ENCODE measurements around the gene ALLC.
"Not testable (repeated sequence)": the region's sequence is repeated elsewhere in the genome, so short reads cannot be mapped to it uniquely, and the experiment has no call there.

Gene ALLC

DNA sequence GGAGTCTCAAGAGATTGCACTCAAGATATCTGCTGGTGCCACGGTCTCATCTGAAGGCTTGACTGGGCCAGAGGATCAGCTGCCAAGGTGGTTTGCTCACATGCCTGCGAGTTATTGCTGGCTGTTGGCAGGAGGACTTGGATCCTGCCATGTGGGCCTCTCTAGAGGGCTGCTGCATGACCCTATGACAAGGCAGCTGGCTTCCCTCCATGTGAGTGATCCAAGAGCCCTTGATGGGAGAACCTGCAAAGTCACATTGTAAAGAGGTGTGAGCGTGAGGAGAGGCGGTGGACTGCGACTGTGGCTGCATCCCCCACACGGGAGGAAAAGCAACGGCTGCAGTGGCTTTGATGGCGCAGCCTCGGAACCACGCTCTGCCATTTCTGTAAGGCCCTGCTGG is 4.0 kb upstream of the ALLC start:
- DNase-seq (ENCODE audit: low spot score), result no peak
- TF ChIP-seq, protein P1, sequence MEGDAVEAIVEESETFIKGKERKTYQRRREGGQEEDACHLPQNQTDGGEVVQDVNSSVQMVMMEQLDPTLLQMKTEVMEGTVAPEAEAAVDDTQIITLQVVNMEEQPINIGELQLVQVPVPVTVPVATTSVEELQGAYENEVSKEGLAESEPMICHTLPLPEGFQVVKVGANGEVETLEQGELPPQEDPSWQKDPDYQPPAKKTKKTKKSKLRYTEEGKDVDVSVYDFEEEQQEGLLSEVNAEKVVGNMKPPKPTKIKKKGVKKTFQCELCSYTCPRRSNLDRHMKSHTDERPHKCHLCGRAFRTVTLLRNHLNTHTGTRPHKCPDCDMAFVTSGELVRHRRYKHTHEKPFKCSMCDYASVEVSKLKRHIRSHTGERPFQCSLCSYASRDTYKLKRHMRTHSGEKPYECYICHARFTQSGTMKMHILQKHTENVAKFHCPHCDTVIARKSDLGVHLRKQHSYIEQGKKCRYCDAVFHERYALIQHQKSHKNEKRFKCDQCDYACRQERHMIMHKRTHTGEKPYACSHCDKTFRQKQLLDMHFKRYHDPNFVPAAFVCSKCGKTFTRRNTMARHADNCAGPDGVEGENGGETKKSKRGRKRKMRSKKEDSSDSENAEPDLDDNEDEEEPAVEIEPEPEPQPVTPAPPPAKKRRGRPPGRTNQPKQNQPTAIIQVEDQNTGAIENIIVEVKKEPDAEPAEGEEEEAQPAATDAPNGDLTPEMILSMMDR (IDR thresholded peaks at IDR 0.05; ENCODE audit: extremely low read depth, missing control alignments), result no peak

DNA sequence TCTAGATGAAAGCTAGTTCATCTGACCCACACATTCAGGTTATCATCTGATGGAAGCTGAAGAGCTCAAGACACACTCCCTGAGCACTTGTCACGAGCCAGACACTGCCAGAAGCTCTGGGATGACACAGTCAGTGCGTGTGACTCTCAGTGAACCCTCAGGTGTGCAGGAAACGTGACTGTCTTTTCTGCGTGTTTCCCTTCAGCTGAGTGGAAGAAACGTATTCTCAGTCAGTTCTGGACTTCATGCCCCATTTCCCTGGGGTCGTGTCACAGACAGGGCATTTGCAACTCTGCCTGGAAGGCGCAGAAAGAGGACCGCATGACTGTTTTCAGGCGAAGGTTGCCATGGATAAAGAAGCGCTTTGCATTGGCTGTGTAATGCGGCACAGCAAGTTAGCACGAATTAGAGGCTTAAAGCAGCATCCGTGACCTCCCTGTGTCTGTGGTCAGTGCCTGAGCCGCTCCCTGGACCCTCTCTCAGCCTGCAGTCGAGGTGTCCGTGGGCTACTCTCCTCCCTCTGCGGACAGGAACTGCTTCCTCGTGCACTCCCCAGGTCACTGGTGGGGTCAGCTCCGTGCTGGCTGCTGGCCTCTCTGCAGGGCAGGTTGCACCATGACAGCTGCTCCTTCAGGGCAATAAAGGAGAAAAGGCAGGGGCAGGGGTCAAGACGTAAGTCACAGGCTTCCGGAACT is 3.3 kb upstream of the ALLC start:
- TF ChIP-seq, protein P1 (IDR thresholded peaks at IDR 0.05; ENCODE audit: extremely low read depth, missing control alignments), result no peak

DNA sequence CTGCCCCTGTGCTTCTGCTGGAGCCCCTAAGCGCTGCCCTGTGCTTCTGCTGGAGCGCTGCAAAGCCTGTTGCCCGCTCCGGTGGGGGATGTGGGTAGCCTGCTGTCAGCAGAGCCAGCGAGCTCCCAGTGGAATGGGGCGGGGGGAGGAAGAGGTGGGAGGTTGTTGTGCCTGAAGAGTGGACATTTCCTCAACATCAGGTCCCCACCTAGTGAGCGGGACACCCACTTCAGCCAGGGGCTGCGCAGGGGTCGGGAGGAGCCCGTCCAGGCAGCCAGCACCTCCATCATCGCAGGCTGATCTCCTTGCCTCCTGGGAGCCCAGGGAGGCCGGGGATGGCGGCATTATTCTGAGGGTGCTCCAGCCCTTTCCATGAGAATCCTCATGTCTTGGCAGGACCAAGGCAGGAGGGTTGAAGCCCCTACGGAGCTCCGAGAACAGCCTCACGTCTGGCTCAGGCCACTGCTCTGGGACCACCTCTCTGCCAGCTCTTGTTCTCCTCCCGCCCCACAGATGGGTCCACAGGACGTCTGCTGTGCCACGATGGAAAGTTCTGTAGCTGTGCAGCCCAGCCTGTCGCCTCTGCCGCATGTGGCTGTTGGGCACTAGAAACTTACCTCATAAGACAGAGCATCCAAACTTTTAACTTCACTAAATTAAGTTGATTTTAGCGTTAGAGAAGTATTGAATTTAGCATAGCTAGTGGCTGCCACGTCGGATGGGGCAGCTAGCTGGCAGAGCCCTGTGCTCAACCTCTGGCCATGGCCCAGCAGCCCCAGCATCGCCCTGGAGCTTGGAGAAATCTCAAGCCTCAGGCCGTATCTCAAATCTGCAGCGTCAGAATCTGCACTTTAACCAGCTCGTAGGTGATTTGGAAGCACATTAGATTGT is 1.9 kb upstream of the ALLC start:
- TF ChIP-seq, protein P1 (IDR thresholded peaks at IDR 0.05; ENCODE audit: extremely low read depth, missing control alignments), result no peak
- no peak for DNase-seq (ENCODE audit: low spot score)

More for the DNA sequence above, 3.3 kb upstream of the ALLC start:
- no peak for DNase-seq (ENCODE audit: low spot score)

DNA sequence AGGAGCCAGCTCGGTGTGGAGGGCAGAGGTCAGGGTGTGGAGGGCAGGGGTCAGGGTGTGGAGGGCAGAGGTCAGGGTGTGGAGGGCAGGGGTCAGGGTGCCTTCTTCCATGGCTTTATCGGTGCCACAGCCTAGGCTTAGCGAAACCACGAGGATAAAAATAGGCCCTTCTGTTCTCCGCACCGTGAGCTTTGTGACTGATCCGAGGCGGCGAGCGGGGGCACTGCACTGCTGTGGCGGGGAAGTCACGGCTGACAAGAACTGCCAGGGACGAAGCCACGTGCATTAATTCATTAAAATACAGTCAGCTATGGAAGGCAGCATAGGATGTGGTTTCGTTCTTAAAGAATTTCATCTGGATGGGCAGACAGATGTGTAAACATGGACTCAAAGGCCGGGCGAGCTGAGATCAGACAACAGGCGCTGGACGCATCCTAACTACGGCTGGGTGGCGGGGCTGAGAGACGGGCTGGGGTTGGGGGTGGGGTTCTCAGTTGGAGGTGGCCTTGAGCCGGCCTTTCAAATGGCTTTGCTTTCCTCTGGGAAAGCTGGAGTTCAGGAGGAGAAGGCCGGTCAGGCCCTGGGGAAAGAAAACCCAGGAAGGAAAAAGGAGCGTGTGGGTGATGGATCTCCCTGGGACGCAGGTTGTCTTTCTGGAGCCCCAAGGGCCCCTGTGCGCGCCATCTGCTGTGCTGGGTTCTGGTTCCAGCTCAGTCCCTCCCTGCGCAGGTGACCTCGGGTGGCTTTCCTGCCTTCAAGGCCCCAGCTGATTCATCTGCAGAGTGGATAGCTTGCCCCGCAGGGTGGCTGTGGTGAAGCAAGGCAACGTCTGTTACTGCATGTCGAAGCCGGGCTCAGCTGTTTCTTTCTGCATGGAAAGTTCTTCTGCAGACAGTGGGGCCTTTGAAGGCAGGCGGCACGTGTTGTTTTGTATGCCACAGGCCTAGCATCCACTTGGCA is 958 bp upstream of the ALLC start:
- DNase-seq (ENCODE audit: low spot score), result no peak
- TF ChIP-seq, protein P1 (IDR thresholded peaks at IDR 0.05; ENCODE audit: extremely low read depth, missing control alignments), result peak; percentile 4

DNA sequence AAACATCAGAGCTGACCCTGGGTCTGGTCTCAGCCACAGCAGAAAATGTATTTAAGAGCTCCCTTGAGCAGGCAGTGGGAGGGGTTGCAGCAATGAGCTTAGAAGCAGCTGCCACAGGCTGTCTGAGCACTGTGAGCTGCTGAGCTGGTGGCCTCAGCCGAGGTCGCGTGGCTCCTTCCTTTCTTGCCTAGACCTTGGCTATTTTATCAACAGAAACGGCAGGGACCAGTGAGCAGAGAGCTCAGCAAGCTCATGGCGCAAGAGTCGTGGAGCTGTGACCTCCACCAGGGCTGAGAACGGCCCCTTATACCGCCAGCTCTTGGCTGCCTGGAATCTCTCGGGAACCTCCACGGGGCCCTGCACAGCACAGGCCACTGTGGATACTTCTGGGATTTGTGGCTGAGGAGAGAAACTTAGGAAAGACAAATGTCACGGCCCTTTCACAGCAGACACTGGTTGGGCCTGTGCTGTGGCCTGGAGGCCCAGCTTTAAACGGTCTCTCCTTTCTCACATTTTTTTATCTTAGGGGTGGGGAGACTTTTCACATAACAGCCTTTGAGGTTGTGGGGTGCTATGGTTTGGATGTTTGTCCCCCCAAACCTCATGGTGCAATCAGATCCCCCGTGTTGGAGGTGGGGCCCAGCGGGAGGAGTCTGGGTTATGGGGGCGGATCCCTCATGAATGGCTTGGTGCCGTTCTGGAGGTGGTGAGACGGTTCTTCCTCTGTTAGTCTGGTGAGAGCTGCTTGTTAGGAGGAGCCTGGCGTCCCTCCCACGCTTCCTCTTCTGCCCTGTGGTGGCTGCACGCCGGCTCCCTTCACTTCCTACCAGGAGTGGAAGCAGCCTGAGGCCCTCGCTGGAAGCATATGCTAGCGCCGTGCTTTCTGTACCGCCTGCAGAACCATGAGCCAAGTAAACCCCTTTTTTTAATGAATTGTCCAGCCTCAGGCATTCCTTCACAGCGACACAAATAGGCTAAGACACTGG is 1.7 kb downstream of the ALLC start:
- TF ChIP-seq, protein P1 (IDR thresholded peaks at IDR 0.05; ENCODE audit: extremely low read depth, missing control alignments), result no peak
- no peak for DNase-seq (ENCODE audit: low spot score)

DNA sequence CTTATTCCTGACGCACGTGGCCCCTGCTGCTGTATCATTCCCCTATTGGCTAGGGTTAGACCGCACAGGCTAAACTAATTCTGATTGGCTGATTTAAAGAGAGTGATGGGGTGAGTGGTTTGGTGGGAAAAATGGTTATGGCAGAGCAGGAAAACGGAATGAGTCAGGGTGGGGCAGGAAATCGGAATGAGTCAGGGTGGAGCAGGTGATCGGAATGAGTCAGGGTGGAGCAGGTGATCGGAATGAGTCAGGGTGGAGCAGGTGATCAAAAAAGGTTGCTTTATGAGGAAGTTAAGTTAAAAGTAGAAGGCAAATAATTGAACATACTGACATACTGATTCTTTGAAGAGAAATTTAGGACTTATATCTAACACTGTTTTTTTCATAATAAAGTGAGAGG is 2.6 kb downstream of the ALLC start:
- DNase-seq (ENCODE audit: low spot score), result not testable (repeated sequence)

All from GM20000 (cell line).